GM18861 (cell line): Measurements from ENCODE around the gene LOXHD1.

Source experiments
- ATAC-seq: cut with Tn5 transposase; IDR thresholded peaks from one replicate; pipeline ENCODE4 v1.9.1; 2021; ENCODE audit not compliant: unreplicated experiment

Gene LOXHD1

GRCh38 chr18:46657115-46657955 is at the start of gene LOXHD1:
LOXHD1 (minus strand) TSS chr18:46657220; CDS start chr18:46657033, 187 bp downstream.
- no peak for ATAC-seq

- no peak for ATAC-seq
These were observed 48.5 kb upstream of the LOXHD1 start for GRCh38 chr18:46705521-46705920.

GRCh38 chr18:46704816-46705215 is 47.8 kb upstream of the LOXHD1 start:
- no peak for ATAC-seq

GRCh38 chr18:46704189-46704588 is 47.2 kb upstream of the LOXHD1 start:
- ATAC-seq, result no peak

- ATAC-seq, result no peak
These were observed 45.5 kb upstream of the LOXHD1 start for GRCh38 chr18:46702471-46702870.

GRCh38 chr18:46700066-46700824 is 43.2 kb upstream of the LOXHD1 start:
- no peak for ATAC-seq

GRCh38 chr18:46696702-46697101 is 39.7 kb upstream of the LOXHD1 start:
- no peak for ATAC-seq

GRCh38 chr18:46696268-46696667 is 39.2 kb upstream of the LOXHD1 start:
- no peak for ATAC-seq

- ATAC-seq, result no peak
These were observed 37.0 kb upstream of the LOXHD1 start for GRCh38 chr18:46693996-46694395.

GRCh38 chr18:46688853-46689525 is 32.0 kb upstream of the LOXHD1 start:
- no peak for ATAC-seq

- no peak for ATAC-seq
These were observed 29.2 kb upstream of the LOXHD1 start for GRCh38 chr18:46686186-46686585.

- no peak for ATAC-seq
These were observed 26.2 kb upstream of the LOXHD1 start for GRCh38 chr18:46683252-46683651.

GRCh38 chr18:46680784-46681695 is 24.0 kb upstream of the LOXHD1 start:
- no peak for ATAC-seq

GRCh38 chr18:46679846-46680598 is 23.0 kb upstream of the LOXHD1 start:
- no peak for ATAC-seq

- no peak for ATAC-seq
These were observed 21.9 kb upstream of the LOXHD1 start for GRCh38 chr18:46678785-46679399.

GRCh38 chr18:46678041-46678440 is 21.0 kb upstream of the LOXHD1 start:
- no peak for ATAC-seq

GRCh38 chr18:46677611-46678010 is 20.6 kb upstream of the LOXHD1 start:
- no peak for ATAC-seq

- no peak for ATAC-seq
These were observed 19.3 kb upstream of the LOXHD1 start for GRCh38 chr18:46676182-46676835.

- no peak for ATAC-seq
These were observed 18.1 kb upstream of the LOXHD1 start for GRCh38 chr18:46675112-46675511.
